ENCODE data around the gene ABCC8.

DNA sequence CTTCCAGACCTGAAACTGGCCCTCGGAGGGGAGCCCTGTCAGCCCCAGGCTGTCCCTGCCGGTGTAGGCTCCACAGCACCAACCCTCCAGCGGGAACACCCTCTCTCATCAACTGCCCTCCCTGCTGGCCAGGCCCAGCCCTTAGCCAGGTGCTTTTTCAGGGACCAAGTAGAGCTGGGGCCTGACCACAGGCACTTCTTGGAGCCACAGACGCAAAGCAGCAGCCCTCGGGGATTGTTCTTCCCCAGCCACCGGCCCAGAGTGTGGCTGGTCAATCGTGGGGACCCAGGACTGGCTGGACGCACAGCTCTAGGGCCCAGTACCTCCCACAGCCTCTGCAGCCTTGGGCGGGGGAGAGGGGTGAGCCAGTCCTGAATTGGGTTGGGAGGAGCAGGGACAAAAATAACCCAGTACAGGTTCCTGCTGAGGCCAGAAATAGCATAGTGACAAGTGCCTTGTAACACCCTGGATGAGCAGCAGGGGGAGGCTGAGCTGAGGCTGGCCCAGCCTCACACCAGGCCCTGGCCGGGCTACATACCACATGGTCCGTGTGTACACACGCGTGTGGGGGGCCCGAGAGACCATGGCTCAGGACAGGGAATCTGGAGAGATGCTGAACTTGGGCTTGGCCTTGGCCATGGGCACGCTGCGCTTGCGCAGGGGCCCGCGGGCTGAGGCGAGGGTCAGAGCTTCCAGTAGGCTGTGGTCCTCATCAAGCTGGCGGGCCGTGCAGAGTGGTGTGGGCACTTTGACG is 90.1 kb downstream of the ABCC8 start:
- TF ChIP-seq, protein P1, sequence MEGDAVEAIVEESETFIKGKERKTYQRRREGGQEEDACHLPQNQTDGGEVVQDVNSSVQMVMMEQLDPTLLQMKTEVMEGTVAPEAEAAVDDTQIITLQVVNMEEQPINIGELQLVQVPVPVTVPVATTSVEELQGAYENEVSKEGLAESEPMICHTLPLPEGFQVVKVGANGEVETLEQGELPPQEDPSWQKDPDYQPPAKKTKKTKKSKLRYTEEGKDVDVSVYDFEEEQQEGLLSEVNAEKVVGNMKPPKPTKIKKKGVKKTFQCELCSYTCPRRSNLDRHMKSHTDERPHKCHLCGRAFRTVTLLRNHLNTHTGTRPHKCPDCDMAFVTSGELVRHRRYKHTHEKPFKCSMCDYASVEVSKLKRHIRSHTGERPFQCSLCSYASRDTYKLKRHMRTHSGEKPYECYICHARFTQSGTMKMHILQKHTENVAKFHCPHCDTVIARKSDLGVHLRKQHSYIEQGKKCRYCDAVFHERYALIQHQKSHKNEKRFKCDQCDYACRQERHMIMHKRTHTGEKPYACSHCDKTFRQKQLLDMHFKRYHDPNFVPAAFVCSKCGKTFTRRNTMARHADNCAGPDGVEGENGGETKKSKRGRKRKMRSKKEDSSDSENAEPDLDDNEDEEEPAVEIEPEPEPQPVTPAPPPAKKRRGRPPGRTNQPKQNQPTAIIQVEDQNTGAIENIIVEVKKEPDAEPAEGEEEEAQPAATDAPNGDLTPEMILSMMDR (IDR thresholded peaks at IDR 0.05; ENCODE audit: poor library complexity), result peak; percentile 46
- TF ChIP-seq EZH2 (IDR thresholded peaks at IDR 0.05; ENCODE audit: borderline replicate concordance) (no peak), EZH2phosphoT487 (IDR thresholded peaks at IDR 0.05; ENCODE audit: low read depth, severe bottlenecking, unreplicated experiment) (no peak)

All from hepatocyte (in vitro differentiated cells).